C4-2B (cell line): ENCODE results near the gene HERC5.

Experiments
- ZFX ChIP-seq: fragments of 450-650 bp; IDR thresholded peaks from 2 replicates; pipeline ENCODE4 v1.6.1; 2017
- TF ChIP-seq, protein P1 (sequence below): fragments of 450-650 bp; conservative IDR thresholded peaks from 2 replicates; pipeline ENCODE4 v1.5.1; 2017; ENCODE audit warnings: mild to moderate bottlenecking

DNA sequence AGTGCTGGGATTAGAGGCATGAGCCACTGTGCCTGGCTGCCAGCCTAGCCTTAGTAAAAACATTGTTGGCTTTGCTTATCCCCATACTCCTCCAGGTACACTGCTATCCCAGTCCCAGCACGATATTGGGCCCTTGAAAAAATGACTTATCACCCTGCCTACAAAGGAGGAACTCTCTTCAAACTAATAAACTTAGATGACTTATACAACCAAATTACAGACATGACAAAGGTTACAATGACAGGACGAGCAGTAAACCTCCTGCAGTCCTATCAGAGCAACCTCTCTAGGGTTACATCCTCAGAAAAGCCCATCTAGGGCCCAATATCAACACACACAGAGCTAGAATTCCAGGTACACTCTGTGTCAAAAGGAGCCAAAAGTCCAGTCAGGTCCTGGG is 5.7 kb upstream of the HERC5 start:
- TF ChIP-seq, protein P1, sequence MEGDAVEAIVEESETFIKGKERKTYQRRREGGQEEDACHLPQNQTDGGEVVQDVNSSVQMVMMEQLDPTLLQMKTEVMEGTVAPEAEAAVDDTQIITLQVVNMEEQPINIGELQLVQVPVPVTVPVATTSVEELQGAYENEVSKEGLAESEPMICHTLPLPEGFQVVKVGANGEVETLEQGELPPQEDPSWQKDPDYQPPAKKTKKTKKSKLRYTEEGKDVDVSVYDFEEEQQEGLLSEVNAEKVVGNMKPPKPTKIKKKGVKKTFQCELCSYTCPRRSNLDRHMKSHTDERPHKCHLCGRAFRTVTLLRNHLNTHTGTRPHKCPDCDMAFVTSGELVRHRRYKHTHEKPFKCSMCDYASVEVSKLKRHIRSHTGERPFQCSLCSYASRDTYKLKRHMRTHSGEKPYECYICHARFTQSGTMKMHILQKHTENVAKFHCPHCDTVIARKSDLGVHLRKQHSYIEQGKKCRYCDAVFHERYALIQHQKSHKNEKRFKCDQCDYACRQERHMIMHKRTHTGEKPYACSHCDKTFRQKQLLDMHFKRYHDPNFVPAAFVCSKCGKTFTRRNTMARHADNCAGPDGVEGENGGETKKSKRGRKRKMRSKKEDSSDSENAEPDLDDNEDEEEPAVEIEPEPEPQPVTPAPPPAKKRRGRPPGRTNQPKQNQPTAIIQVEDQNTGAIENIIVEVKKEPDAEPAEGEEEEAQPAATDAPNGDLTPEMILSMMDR, result no peak
- no peak for TF ChIP-seq ZFX
